Liver (tissue), 9 donors: ENCODE results near the gene USP31. TPM values are rescaled to one million over a fixed set of nuclear protein-coding genes. Genes with fewer than 3 reads are reported as not detected.

Source experiments
- DNase-seq: peaks from one replicate; pipeline ENCODE4 v3.0.0-alpha.2; 2017; ENCODE audit warnings: low spot score
- H3K27ac ChIP-seq, 2 donors: one replicate each; pipeline ENCODE4 v1.7.0; 2013; ENCODE audit warnings: inconsistent platforms in 2 of 2, low read length in 2 of 2, control low read depth in 1 of 2, low read depth in 1 of 2, mild to moderate bottlenecking in 1 of 2
- H3K27me3 ChIP-seq, 4 donors: one replicate each; pipeline versions ENCODE4 v1.6.1 to v1.7.0; 2013; ENCODE audit warnings: low read length in 3 of 4, inconsistent platforms in 1 of 4, mild to moderate bottlenecking in 1 of 4, moderate library complexity in 1 of 4; ENCODE audit not compliant: control insufficient read depth in 4 of 4, insufficient read depth in 4 of 4
- H3K36me3 ChIP-seq, 4 donors: one replicate each; pipeline versions ENCODE4 v1.6.1 to v1.7.0; 2013; ENCODE audit warnings: low read length in 3 of 4, mild to moderate bottlenecking in 3 of 4, low read depth in 1 of 4, moderate library complexity in 1 of 4; ENCODE audit not compliant: control insufficient read depth in 4 of 4, insufficient read depth in 3 of 4
- H3K4me1 ChIP-seq, 4 donors: one replicate each; pipeline versions ENCODE4 v1.6.1 to v1.7.0; 2013; ENCODE audit warnings: low read length in 3 of 4, mild to moderate bottlenecking in 3 of 4, moderate library complexity in 1 of 4; ENCODE audit not compliant: control insufficient read depth in 4 of 4, insufficient read depth in 4 of 4
- H3K4me3 ChIP-seq, 3 donors: one replicate each; pipeline versions ENCODE4 v1.6.1 to v1.7.0; 2013; ENCODE audit warnings: low read length in 3 of 3, control low read depth in 1 of 3, low read depth in 1 of 3, mild to moderate bottlenecking in 1 of 3
- H3K9ac ChIP-seq, 2 donors: one replicate each; pipeline ENCODE4 v1.7.0; 2013; ENCODE audit warnings: low read length in 2 of 2, mild to moderate bottlenecking in 2 of 2, moderate library complexity in 2 of 2, control low read depth in 1 of 2, low read depth in 1 of 2
- H3K9me3 ChIP-seq, 4 donors: one replicate each; pipeline versions ENCODE4 v1.6.1 to v1.7.0; 2013; ENCODE audit warnings: low read length in 3 of 4; ENCODE audit not compliant: control insufficient read depth in 4 of 4
- ATF3 ChIP-seq: IDR thresholded peaks from 2 replicates; pipeline ENCODE4 v1.6.1; 2016; ENCODE audit warnings: antibody characterized with exemption
- EGR1 ChIP-seq, 2 donors: IDR thresholded peaks; 2 replicates each; pipeline ENCODE4 v1.6.1; 2016 to 2018; ENCODE audit warnings: antibody characterized with exemption in 2 of 2, low read depth in 2 of 2
- FOXA1 ChIP-seq: IDR thresholded peaks from 2 replicates; pipeline ENCODE4 v1.6.1; 2016; ENCODE audit warnings: antibody characterized with exemption
- FOXA2 ChIP-seq: IDR thresholded peaks from 2 replicates; pipeline ENCODE4 v1.6.1; 2016; ENCODE audit warnings: antibody characterized with exemption
- HNF4A ChIP-seq, 2 donors: conservative IDR thresholded peaks; 2 replicates each; pipeline ENCODE4 v1.6.1; 2016; ENCODE audit warnings: antibody characterized with exemption in 2 of 2, mild to moderate bottlenecking in 2 of 2
- NR2F2 ChIP-seq: IDR thresholded peaks from 2 replicates; pipeline ENCODE4 v1.6.1; 2016; ENCODE audit warnings: antibody characterized with exemption
- RAD21 ChIP-seq, 2 donors: IDR thresholded peaks; 2 replicates each; pipeline ENCODE4 v1.6.1; 2016; ENCODE audit warnings: antibody characterized with exemption in 2 of 2, mild to moderate bottlenecking in 2 of 2
- RXRA ChIP-seq, 2 donors: IDR thresholded peaks; 2 replicates each; pipeline ENCODE4 v1.6.1; 2017 to 2018; ENCODE audit warnings: antibody characterized with exemption in 2 of 2, mild to moderate bottlenecking in 1 of 2
- SP1 ChIP-seq: IDR thresholded peaks from 2 replicates; pipeline ENCODE4 v1.6.1; 2018; ENCODE audit warnings: antibody characterized with exemption, mild to moderate bottlenecking
- TAF1 ChIP-seq: conservative IDR thresholded peaks from 2 replicates; pipeline ENCODE4 v1.6.1; 2016; ENCODE audit warnings: antibody characterized with exemption, mild to moderate bottlenecking
- YY1 ChIP-seq: IDR thresholded peaks from 2 replicates; pipeline ENCODE4 v1.6.1; 2016; ENCODE audit warnings: antibody characterized with exemption, mild to moderate bottlenecking
- ZBTB33 ChIP-seq: IDR thresholded peaks from 2 replicates; pipeline ENCODE4 v1.6.1; 2016; ENCODE audit warnings: antibody characterized with exemption
- WGBS: extraction: QIAGEN DNeasy Blood & Tissue Kit; methylation state at CpG from one replicate; pipeline ENCODE4 v1.1.7; 2013; 5-methylcytosine and 5-hydroxymethylcytosine counted together
- polyA plus RNA-seq, 2 donors: library from polyadenylated mRNA; stranded (reverse) in 1 of 2; unstranded in 1 of 2; fragments of 200-250 nt in 1 of 2; fragments of >200 nt in 1 of 2; fragmentation: Nextera tagmentation in 1 of 2; extraction: Ambion mirVana in 1 of 2; gene quantifications; one replicate each; pipeline versions ENCODE4 v1.2.1 to v1.2.3, GENCODE V29; 2013 to 2015
- total RNA-seq, 2 donors: library from RNA; depleted of rRNA; stranded (reverse); fragments of >200 nt; gene quantifications; one replicate each; pipeline ENCODE4 v1.2.3, GENCODE V29; 2014
- TF ChIP-seq, protein P1 (sequence below): IDR thresholded peaks from 2 replicates; pipeline ENCODE4 v1.6.1; 2016; ENCODE audit warnings: antibody characterized with exemption, mild to moderate bottlenecking
- TF ChIP-seq, protein P2 (sequence below): fragments of 150-350 bp; IDR thresholded peaks from 2 replicates; pipeline ENCODE4 v1.5.1; 2017; ENCODE audit warnings: improper control_type of control experiment, low read depth, low read length; ENCODE audit not compliant: missing input control
- TF ChIP-seq, protein P3 (sequence below): IDR thresholded peaks from 2 replicates; pipeline ENCODE4 v1.6.1; 2016; ENCODE audit warnings: antibody characterized with exemption
- donor health status: healthy.
- donor health status: healthy.
- donor health status: healthy.
- donor health status: healthy.
- donor health status: healthy.

USP31 gene
- total and polyA plus RNA-seq, 4 donors = 2.4 to 16.4 (median 3.8) TPM

- WGBS = under 1% methylated on average over 103 of the region's 103 CpGs
- H3K9me3 ChIP-seq = no peaks in the 10 kb centered on the region
- H3K27me3 ChIP-seq = no peaks in the 10 kb centered on the region
- peak; percentile 80 for DNase-seq
- peak overlapping the region; percentile 67 to 89 for H3K27ac ChIP-seq
- no peaks in the 10 kb centered on the region for H3K36me3 ChIP-seq
- peaks cover 11 to 26% (median 17%) of the 10 kb centered on the region in 4 donors for H3K4me1 ChIP-seq
- H3K4me3 ChIP-seq = peak overlapping the region; percentile 9 to 94 (median 92)
- TF ChIP-seq HNF4A (conservative IDR thresholded peaks at IDR 0.05) (peak in 1 of 2 donors; percentile 55), EGR1 (IDR thresholded peaks at IDR 0.05; ENCODE audit: low read depth in 2 of 2) (no peak), FOXA1 (no peak), RXRA (IDR thresholded peaks at IDR 0.05) (peak in 1 of 2 donors; percentile 36), SP1 (no peak), NR2F2 (no peak), YY1 (no peak)
- TF ChIP-seq, protein P1, sequence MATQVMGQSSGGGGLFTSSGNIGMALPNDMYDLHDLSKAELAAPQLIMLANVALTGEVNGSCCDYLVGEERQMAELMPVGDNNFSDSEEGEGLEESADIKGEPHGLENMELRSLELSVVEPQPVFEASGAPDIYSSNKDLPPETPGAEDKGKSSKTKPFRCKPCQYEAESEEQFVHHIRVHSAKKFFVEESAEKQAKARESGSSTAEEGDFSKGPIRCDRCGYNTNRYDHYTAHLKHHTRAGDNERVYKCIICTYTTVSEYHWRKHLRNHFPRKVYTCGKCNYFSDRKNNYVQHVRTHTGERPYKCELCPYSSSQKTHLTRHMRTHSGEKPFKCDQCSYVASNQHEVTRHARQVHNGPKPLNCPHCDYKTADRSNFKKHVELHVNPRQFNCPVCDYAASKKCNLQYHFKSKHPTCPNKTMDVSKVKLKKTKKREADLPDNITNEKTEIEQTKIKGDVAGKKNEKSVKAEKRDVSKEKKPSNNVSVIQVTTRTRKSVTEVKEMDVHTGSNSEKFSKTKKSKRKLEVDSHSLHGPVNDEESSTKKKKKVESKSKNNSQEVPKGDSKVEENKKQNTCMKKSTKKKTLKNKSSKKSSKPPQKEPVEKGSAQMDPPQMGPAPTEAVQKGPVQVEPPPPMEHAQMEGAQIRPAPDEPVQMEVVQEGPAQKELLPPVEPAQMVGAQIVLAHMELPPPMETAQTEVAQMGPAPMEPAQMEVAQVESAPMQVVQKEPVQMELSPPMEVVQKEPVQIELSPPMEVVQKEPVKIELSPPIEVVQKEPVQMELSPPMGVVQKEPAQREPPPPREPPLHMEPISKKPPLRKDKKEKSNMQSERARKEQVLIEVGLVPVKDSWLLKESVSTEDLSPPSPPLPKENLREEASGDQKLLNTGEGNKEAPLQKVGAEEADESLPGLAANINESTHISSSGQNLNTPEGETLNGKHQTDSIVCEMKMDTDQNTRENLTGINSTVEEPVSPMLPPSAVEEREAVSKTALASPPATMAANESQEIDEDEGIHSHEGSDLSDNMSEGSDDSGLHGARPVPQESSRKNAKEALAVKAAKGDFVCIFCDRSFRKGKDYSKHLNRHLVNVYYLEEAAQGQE = no peak
- TF ChIP-seq, protein P2, sequence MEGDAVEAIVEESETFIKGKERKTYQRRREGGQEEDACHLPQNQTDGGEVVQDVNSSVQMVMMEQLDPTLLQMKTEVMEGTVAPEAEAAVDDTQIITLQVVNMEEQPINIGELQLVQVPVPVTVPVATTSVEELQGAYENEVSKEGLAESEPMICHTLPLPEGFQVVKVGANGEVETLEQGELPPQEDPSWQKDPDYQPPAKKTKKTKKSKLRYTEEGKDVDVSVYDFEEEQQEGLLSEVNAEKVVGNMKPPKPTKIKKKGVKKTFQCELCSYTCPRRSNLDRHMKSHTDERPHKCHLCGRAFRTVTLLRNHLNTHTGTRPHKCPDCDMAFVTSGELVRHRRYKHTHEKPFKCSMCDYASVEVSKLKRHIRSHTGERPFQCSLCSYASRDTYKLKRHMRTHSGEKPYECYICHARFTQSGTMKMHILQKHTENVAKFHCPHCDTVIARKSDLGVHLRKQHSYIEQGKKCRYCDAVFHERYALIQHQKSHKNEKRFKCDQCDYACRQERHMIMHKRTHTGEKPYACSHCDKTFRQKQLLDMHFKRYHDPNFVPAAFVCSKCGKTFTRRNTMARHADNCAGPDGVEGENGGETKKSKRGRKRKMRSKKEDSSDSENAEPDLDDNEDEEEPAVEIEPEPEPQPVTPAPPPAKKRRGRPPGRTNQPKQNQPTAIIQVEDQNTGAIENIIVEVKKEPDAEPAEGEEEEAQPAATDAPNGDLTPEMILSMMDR = no peak
- peak overlapping the region; percentile 56 to 67 for H3K9ac ChIP-seq
These were observed 562 bp downstream of the USP31 start for GRCh38 chr16:23148513-23149266.

- H3K9me3 ChIP-seq = no peaks in the 10 kb centered on the region
- H3K27ac ChIP-seq = peak overlapping the region; percentile 67 to 89
- no peaks in the 10 kb centered on the region for H3K27me3 ChIP-seq
- TF ChIP-seq HNF4A (conservative IDR thresholded peaks at IDR 0.05) = no peak
- no peak for TF ChIP-seq NR2F2
- TF ChIP-seq ATF3 = no peak
- TF ChIP-seq, protein P3, sequence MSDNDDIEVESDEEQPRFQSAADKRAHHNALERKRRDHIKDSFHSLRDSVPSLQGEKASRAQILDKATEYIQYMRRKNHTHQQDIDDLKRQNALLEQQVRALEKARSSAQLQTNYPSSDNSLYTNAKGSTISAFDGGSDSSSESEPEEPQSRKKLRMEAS = no peak
- TF ChIP-seq EGR1 (IDR thresholded peaks at IDR 0.05; ENCODE audit: low read depth in 2 of 2) = no peak
- TF ChIP-seq TAF1 = no peak
- TF ChIP-seq SP1 = no peak
- no peak for TF ChIP-seq ZBTB33
- TF ChIP-seq RAD21 (IDR thresholded peaks at IDR 0.05) = no peak
- TF ChIP-seq FOXA2 = no peak
- no peak for TF ChIP-seq RXRA (IDR thresholded peaks at IDR 0.05)
- peak overlapping the region; percentile 9 to 94 (median 92) for H3K4me3 ChIP-seq
- peaks cover 11 to 26% (median 18%) of the 10 kb centered on the region in 4 donors for H3K4me1 ChIP-seq
- H3K36me3 ChIP-seq = no peaks in the 10 kb centered on the region
- peak overlapping the region; percentile 56 to 67 for H3K9ac ChIP-seq
- 50% methylated on average over 7 of the region's 7 CpGs for WGBS
- DNase-seq = no peak
These were observed 1.1 kb downstream of the USP31 start for GRCh38 chr16:23148166-23148512.
